Mesodermal cell (in vitro differentiated cells): ENCODE measurements around the gene ANO4.
"Not testable (repeated sequence)": the region's sequence is repeated elsewhere in the genome, so short reads cannot be mapped to it uniquely, and the experiment has no call there.

Experiments
- H3K27ac ChIP-seq: 2 replicates; pipeline ENCODE4 v1.7.0; 2013; ENCODE audit warnings: mild to moderate bottlenecking, low read depth, low read length, moderate library complexity; ENCODE audit not compliant: severe bottlenecking
- H3K36me3 ChIP-seq: 2 replicates; pipeline ENCODE4 v1.7.1; 2013; ENCODE audit warnings: mild to moderate bottlenecking, low read length, moderate library complexity; ENCODE audit not compliant: control insufficient read depth, insufficient read depth
- H3K4me1 ChIP-seq: one replicate; pipeline ENCODE4 v1.7.1; 2013; ENCODE audit warnings: mild to moderate bottlenecking, low read length; ENCODE audit not compliant: insufficient read depth, control insufficient read depth, poor library complexity, severe bottlenecking
- H3K4me3 ChIP-seq: 2 replicates; pipeline ENCODE4 v1.7.0; 2013; ENCODE audit warnings: low read length, control low read depth, mild to moderate bottlenecking; ENCODE audit not compliant: insufficient read depth, poor library complexity, severe bottlenecking; ENCODE audit errors: extremely low read depth
- H3K9me3 ChIP-seq: 2 replicates; pipeline ENCODE4 v1.7.1; 2013; ENCODE audit warnings: mild to moderate bottlenecking, low read length, moderate library complexity; ENCODE audit not compliant: control insufficient read depth
- WGBS, 2 experiments: methylation state at CpG; one replicate each; pipeline ENCODE4 v1.1.5; 2013; ENCODE audit warnings: missing lambda C conversion rate in 2 of 2; ENCODE audit not compliant: insufficient coverage in 2 of 2; 5-methylcytosine and 5-hydroxymethylcytosine counted together

ANO4 gene

DNA sequence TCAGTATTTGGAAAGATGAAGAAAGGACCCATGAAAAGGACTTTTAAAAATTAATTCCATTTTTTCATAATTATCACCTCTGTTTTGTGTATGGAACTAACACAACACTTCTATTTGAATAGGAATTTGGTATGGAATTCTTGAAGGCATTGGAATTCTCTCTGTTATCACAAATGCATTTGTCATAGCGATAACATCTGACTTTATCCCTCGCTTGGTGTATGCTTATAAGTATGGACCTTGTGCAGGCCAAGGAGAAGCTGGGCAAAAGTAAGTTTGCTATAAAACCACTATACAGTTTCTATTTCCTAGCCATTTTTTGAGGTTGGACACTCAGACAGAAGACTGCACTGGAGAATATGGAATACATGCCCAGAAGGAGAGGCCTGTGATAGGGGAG is 316.9 kb downstream of the ANO4 start:
- Histone ChIP-seq H3K36me3 (peaks cover 35% of the 10 kb centered on the region), H3K27ac (no peak overlapping the region), H3K4me3 (no peak overlapping the region), H3K9me3 (no peaks in the 10 kb centered on the region), H3K4me1 (no peaks in the 10 kb centered on the region)
- 100% methylated on average over 1 of the region's 2 CpGs; no CpG with 5 or more reads in 1 of the 2 experiments for WGBS, 2 experiments

DNA sequence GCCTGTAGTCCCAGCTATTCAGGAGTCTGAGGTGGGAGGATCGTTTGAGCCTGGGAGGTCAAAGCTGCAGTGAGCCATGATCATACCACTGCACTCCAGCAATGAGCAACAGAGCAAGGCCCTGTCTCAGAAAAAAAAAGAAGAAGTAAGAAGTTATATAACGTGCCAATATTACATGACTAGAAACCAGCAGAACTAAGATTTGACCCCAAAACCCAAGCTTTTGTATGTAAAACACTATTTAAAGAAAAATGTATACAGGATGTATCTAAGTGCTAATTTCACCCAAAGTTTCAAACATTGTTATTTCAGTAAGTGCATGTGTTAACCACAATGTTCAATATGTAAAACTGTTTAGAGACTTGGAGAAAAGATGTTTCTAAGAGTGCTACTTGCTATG is 320.8 kb downstream of the ANO4 start:
- H3K36me3 ChIP-seq: peaks cover 51% of the 10 kb centered on the region
- H3K27ac ChIP-seq: no peak overlapping the region
- WGBS, 2 experiments: 88% methylated on average over 1 of the region's 2 CpGs; no CpG with 5 or more reads in 1 of the 2 experiments

DNA sequence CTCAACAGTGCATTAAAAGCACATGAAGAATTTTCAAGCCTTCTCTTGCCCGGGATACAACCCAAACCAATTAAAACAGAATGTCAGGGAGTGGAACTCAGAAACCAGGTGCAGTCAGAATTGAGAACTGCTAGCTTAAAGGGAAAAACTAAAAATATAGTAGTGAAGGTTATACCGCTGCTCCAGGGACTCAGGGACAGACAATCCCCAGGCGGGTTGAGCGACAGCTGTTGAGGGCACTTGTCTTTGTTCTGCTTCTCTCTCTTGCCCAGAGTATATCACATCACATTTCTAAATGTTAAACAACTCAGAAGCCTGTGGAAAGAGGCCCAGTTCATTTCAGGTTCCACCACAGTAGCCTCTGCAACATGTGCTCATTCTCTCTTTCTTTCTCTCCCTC is 322.3 kb downstream of the ANO4 start:
- WGBS, 2 experiments: 92 to 100% methylated on average over 1 to 2 of the region's 4 CpGs
- Histone ChIP-seq H3K36me3 (peaks cover 49% of the 10 kb centered on the region), H3K4me3 (no peak overlapping the region), H3K27ac (no peak overlapping the region), H3K9me3 (no peaks in the 10 kb centered on the region), H3K4me1 (no peaks in the 10 kb centered on the region)

More for the DNA sequence above, 320.8 kb downstream of the ANO4 start:
- H3K9me3 ChIP-seq: no peaks in the 10 kb centered on the region
- H3K4me3 ChIP-seq: no peak overlapping the region
- no peaks in the 10 kb centered on the region for H3K4me1 ChIP-seq

DNA sequence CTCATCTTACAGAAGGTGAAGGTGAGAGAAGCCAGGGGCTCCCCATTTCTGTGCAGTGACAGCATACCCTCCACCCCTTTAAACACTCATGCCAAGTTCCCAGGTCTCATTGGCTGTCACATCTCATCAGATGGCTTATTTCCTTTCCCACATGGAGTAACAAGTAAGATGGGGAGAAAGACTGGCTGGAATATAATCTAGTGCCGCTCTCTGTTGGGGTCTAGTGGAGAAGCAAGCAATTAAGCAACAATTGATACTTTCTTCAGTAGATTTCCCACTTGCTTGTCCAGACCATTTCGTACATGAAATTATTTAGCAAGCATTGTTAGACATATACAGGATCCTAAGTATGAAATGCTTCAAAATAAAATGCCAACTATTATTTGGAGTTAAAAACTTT is 323.3 kb downstream of the ANO4 start:
- no peaks in the 10 kb centered on the region for H3K4me1 ChIP-seq
- no peak overlapping the region for H3K4me3 ChIP-seq
- H3K27ac ChIP-seq: no peak overlapping the region
- WGBS, 2 experiments: 100% methylated on average over 2 of the region's 2 CpGs; no CpG with 5 or more reads in 1 of the 2 experiments
- H3K9me3 ChIP-seq: no peaks in the 10 kb centered on the region
- peaks cover 51% of the 10 kb centered on the region for H3K36me3 ChIP-seq

DNA sequence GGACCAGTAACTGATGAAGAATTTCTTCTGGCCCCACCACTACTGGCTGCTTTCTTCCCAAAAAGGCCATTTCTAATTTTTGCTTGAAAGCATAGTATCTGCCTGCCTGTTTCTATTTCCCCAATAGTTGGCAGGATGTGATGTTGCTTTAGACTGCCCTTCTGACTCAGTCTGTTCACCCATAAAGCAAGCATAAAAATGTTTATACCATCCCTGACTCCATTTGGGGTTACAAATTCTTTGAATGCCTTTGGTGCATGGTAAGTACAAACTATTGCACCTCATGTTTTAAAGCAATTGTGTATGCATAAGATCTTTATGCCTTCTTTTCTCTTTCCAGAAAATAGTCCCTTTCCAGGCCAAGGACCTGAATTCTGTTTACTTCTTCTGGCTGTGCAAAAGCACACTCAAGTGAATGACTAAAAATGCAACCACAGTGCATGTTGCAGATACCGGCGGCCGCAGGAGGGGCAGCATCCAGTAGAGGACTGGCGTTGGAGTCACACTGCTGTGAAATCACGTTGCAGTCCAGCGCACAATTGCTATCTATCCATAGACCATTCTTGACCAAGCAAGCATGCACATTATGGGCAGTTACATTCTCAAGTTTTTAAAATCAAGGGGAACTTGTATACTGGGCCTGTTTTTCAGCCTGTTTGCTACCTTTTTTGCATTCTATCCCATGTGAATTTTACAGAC is 333.1 kb downstream of the ANO4 start:
- no peaks in the 10 kb centered on the region for H3K9me3 ChIP-seq
- H3K36me3 ChIP-seq: peaks cover 27% of the 10 kb centered on the region
- no peak overlapping the region for H3K27ac ChIP-seq
- H3K4me1 ChIP-seq: peaks cover 3% of the 10 kb centered on the region
- 91 to 92% methylated on average over 3 to 5 of the region's 6 CpGs for WGBS, 2 experiments
- no peak overlapping the region for H3K4me3 ChIP-seq

DNA sequence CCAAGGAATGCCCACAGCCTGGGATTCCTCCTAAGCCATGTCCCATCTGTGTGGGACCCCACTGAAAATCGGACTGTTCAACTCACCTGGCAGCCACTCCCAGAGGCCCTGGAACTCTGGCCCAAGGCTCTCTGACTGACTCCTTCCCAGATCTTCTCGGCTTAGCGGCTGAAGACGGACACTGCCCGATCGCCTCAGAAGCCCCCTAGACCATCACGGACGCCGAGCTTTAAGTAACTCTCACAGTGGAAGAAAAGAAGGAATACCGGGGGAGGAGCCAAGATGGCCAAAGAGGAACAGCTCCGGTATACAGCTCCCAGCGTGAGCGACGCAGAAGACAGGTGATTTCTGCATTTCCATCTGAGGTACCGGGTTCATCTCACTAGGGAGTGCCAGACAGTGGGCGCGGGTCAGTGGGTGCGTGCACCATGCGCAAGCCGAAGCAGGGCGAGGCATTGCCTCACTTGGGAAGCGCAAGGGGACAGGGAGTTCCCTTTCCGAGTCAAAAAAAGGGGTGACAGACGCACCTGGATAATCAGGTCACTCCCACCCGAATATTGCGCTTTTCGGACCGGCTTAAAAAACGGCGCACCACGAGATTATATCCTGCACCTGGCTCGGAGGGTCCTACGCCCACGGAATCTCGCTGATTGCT is 351.3 kb downstream of the ANO4 start:
- H3K9me3 ChIP-seq, H3K36me3 ChIP-seq, H3K4me1 ChIP-seq, H3K27ac ChIP-seq, H3K4me3 ChIP-seq: not testable (repeated sequence)
- 67 to 73% methylated on average over 22 to 26 of the region's 35 CpGs for WGBS, 2 experiments

DNA sequence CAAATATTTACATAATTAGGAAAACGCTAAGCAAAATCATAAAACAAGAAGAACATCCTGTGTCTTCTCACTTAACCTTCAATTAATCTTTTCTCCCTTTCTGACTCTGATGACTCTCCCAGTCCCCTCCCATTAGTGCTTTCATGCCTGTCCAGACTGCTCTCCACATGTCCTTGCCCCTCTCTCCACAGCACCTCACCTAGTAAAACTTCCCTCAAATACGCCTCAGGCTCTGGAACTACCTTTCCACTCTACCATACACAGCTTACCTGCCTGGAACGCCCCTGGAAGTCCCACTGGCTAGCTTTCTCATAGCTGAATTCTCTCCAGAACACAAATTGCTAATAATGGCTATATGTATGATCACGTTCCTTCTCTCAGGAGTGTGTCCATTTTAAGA is 370.7 kb downstream of the ANO4 start:
- Histone ChIP-seq H3K27ac (no peak overlapping the region), H3K36me3 (no peaks in the 10 kb centered on the region), H3K4me1 (no peaks in the 10 kb centered on the region), H3K4me3 (no peak overlapping the region), H3K9me3 (no peaks in the 10 kb centered on the region)
- WGBS, 2 experiments: 87 to 90% methylated on average over 2 to 4 of the region's 4 CpGs

DNA sequence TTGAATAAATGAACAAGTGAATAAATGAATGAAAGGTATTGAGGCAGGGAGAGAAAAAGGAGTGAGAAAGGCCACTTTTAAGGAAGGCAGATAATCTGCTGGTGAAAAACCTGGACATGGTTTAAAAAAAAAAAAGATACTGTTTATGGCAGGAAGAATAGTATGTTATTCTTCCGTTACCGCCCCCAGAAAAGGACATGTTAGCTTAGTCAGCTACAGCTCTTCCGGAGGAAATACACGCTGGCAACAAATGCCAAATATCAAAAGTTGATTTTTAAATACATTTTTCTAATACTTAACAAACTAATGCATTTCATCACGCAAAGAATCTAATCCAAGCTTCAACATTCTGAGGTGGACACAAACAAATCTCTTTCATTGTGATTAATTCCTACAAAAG is 372.3 kb downstream of the ANO4 start:
- Histone ChIP-seq H3K27ac (no peak overlapping the region), H3K9me3 (no peaks in the 10 kb centered on the region), H3K4me1 (no peaks in the 10 kb centered on the region), H3K36me3 (no peaks in the 10 kb centered on the region), H3K4me3 (no peak overlapping the region)
- 92 to 94% methylated on average over 5 of the region's 5 CpGs for WGBS, 2 experiments

DNA sequence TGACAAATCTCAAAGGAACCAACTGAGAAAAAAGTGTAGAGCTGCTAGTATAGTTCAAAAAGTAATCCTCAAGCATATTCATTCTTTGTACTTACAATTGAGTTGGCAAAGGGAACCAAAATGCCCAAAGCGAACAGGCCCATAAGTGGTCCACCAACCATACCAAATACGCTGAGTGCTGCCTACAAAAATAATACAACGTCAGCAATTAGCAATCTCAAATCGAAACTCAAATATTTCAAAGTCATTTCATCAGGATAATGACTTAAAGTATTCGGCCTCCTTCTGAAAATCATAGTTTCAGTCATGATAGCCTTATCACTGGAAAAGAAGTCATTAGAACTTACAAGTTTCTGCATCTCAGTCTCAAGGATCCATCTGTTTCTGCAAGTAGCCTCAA is 373.4 kb downstream of the ANO4 start:
- WGBS, 2 experiments: 88 to 90% methylated on average over 5 of the region's 5 CpGs
- no peak overlapping the region for H3K27ac ChIP-seq
- no peaks in the 10 kb centered on the region for H3K36me3 ChIP-seq
- no peaks in the 10 kb centered on the region for H3K4me1 ChIP-seq
- no peak overlapping the region for H3K4me3 ChIP-seq
- H3K9me3 ChIP-seq: no peaks in the 10 kb centered on the region

DNA sequence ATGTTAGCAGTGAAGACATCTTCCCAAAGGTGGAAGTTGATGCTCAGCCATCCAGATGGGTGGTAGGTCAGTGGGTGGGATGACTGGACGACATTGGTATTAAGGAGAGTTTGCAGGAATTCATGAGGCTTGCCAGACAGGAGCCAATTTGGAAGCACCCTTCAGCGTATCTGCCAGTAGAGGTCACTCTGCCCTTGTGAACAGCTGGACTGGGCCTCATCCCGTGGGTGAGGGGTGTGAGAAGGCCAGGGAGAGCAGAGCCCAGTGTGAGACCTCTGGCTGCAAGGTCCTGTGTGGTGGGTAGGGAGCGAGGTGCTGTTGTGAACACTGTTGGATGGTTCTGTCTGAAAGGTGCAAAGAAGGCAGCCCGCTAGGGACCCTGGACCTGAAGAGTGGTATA is 377.7 kb downstream of the ANO4 start:
- Histone ChIP-seq H3K36me3 (no peaks in the 10 kb centered on the region), H3K9me3 (no peaks in the 10 kb centered on the region), H3K27ac (no peak overlapping the region), H3K4me1 (no peaks in the 10 kb centered on the region), H3K4me3 (no peak overlapping the region)
- 48 to 55% methylated on average over 4 to 5 of the region's 5 CpGs for WGBS, 2 experiments

DNA sequence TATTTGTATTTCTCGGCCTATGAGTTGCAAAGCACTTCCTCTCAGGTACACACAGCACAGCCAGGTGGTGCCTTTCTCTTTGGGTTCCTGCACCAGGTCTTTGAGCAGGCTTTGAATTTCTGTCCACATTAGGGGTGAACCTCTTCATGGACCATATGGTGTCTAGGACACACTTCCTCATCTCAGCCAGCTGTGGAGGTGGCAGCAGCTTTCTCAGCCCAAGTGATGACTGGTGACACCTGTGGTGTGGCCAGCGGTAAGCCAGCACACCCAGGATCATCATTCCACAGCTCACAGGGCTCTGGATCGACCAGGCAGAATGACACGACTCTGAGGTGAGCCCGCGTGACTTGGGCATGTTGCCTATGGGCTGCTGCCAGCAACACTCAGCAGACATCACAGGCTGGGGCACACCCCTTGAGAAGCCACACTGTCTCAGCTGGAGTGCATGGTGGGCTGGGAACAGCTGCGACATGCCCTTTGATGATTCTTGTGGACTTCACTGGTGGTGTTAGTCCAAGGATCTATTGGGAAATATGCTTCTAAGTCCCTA is 378.7 kb downstream of the ANO4 start:
- Histone ChIP-seq H3K4me3 (no peak overlapping the region), H3K27ac (no peak overlapping the region), H3K36me3 (no peaks in the 10 kb centered on the region), H3K9me3 (no peaks in the 10 kb centered on the region), H3K4me1 (no peaks in the 10 kb centered on the region)
- 90 to 96% methylated on average over 6 of the region's 7 CpGs for WGBS, 2 experiments
